PC-3 (cell line): ENCODE data around the gene CTBP2. TPM values are rescaled to one million over a fixed set of nuclear protein-coding genes. Genes with fewer than 3 reads are reported as not detected.

Source experiments
- ATAC-seq: fragments of 200-7000 bp; cut with Tn5 transposase; 2 replicates; pipeline ENCODE4 v1.9.1; 2020; ENCODE audit warnings: mild to moderate bottlenecking, moderate library complexity
- BruUV-seq: library from RNA; stranded (reverse); fragments of 400-500 nt; replicated peaks from 2 replicates; lab custom pipeline; 2021; lab: Mats Ljungman, UMichigan
- CTCF ChIA-PET: fragments of 300-600 bp; sonication (Branson Sonifier 250); formaldehyde crosslinking; loops from one replicate; lab custom pipeline; 2022; ENCODE audit warnings: antibody characterized with exemption; lab: Charles Lee
- POLR2A ChIA-PET: fragments of 300-600 bp; sonication (Branson Sonifier 250); formaldehyde crosslinking; loops from one replicate; lab custom pipeline; 2022; ENCODE audit warnings: antibody characterized with exemption; ENCODE audit not compliant: unreplicated experiment; lab: Charles Lee
- DNase-seq: peaks from one replicate; pipeline ENCODE4 v3.0.0-alpha.2; 2015
- H2AFZ ChIP-seq: fragments of 300-600 bp; sonication (generic); 2 replicates; pipeline ENCODE4 v1.6.0; 2016; ENCODE audit warnings: antibody characterized with exemption, low read length
- H3F3A ChIP-seq: fragments of 300-600 bp; sonication (generic); one replicate; pipeline ENCODE4 v1.6.0; 2017; ENCODE audit warnings: antibody characterized with exemption, low read length, control low read depth, mild to moderate bottlenecking; ENCODE audit not compliant: unreplicated experiment
- H3K27ac ChIP-seq: fragments of 300-600 bp; sonication (generic); 2 replicates; pipeline ENCODE4 v1.5.1; 2016; ENCODE audit warnings: mild to moderate bottlenecking, low read length
- H3K27me3 ChIP-seq: fragments of 300-600 bp; sonication (generic); 2 replicates; pipeline ENCODE4 v1.6.1; 2016; ENCODE audit warnings: low read length, mixed read lengths
- H3K36me3 ChIP-seq: fragments of 300-600 bp; sonication (generic); 2 replicates; pipeline ENCODE4 v1.6.1; 2016; ENCODE audit warnings: low read depth, mixed run types, low read length, mixed read lengths
- H3K4me1 ChIP-seq: fragments of 300-600 bp; sonication (generic); 2 replicates; pipeline ENCODE4 v1.5.1; 2016; ENCODE audit warnings: low read length; ENCODE audit not compliant: insufficient read depth
- H3K4me2 ChIP-seq: fragments of 300-600 bp; sonication (generic); 2 replicates; pipeline ENCODE4 v1.6.0; 2016; ENCODE audit warnings: low read length
- H3K4me3 ChIP-seq: fragments of 300-600 bp; sonication (generic); 2 replicates; pipeline ENCODE4 v1.5.1; 2016; ENCODE audit warnings: mild to moderate bottlenecking, low read length, mixed read lengths
- H3K79me2 ChIP-seq: fragments of 300-600 bp; sonication (generic); 2 replicates; pipeline ENCODE4 v1.6.1; 2017; ENCODE audit warnings: low read length, mixed read lengths
- H3K9ac ChIP-seq: fragments of 300-600 bp; sonication (generic); 2 replicates; pipeline ENCODE4 v1.6.0; 2016; ENCODE audit warnings: mild to moderate bottlenecking, low read length
- H3K9me2 ChIP-seq: fragments of 300-600 bp; sonication (generic); replicated peaks from 2 replicates; pipeline ENCODE4 v1.6.1; 2016; ENCODE audit warnings: mixed run types, low read length, mixed read lengths
- H3K9me3 ChIP-seq: fragments of 300-600 bp; sonication (generic); 2 replicates; pipeline ENCODE4 v1.6.1; 2016; ENCODE audit warnings: low read length, mixed read lengths
- H4K20me1 ChIP-seq: fragments of 300-600 bp; sonication (generic); 2 replicates; pipeline ENCODE4 v1.6.1; 2016; ENCODE audit warnings: low read length, mixed read lengths
- EZH2 ChIP-seq: fragments of 300-600 bp; sonication (generic); IDR thresholded peaks from one replicate; pipeline ENCODE4 v1.6.1; 2017; ENCODE audit warnings: antibody characterized with exemption, mild to moderate bottlenecking, low read length; ENCODE audit not compliant: unreplicated experiment
- EZH2phosphoT487 ChIP-seq: fragments of 300-600 bp; sonication (generic); IDR thresholded peaks from 2 replicates; pipeline ENCODE4 v1.6.1; 2018; ENCODE audit warnings: mild to moderate bottlenecking, antibody characterized with exemption, low read length, borderline replicate concordance
- intact Hi-C: fragments of 100-400 bp; cut with micrococcal nuclease; formaldehyde crosslinking; loops from 2 replicates; pipeline ENCODE4 v1.9.0; 2023
- total RNA-seq: library from RNA; depleted of rRNA; stranded (reverse); fragments of >200 nt; gene quantifications from 2 replicates; pipeline ENCODE4 v1.2.3, GENCODE V29; 2014
- TF ChIP-seq, protein P1 (sequence below): fragments of 300-600 bp; sonication (generic); conservative IDR thresholded peaks from 2 replicates; pipeline ENCODE4 v1.5.1; 2017; ENCODE audit warnings: antibody characterized with exemption, low read depth, mild to moderate bottlenecking, low read length

CTBP2 gene
- total RNA-seq, 1 experiment from 2014 or later = 78.9 TPM

DNA sequence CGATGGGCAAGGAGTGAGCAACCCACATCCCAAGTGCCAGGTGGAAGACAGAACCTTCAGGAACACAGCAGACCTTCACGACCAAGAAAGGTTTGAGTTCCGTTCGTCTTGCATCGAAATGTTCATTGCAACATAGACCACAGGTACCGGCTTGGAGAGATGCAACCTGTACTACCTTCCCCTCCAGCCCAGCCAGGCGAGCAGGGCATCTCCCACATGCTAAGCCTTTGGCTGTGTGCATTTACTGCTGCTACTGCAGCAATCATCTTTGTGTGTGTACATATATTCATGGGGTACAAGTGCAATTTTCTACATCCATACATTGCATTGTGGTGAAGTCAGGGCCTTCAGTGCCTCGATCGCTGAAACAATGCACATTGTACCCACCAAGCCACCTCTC lies 58.8 kb downstream of the CTBP2 start:
- Histone ChIP-seq H3K4me2 (no peak overlapping the region), H3K27ac (no peak overlapping the region), H3K4me1 (no peaks in the 10 kb centered on the region), H3K27me3 (no peaks in the 10 kb centered on the region), H3K79me2 (peaks cover 95% of the 10 kb centered on the region), H3F3A (no peaks in the 10 kb centered on the region), H3K9me3 (no peaks in the 10 kb centered on the region), H3K36me3 (no peaks in the 10 kb centered on the region; the same call in 1 of the 2 replicates), H4K20me1 (peaks cover 16% of the 10 kb centered on the region; the same call in 1 of the 2 replicates), H3K9me2 (no peaks in the 10 kb centered on the region), H3K4me3 (no peak overlapping the region), H2AFZ (no peak overlapping the region), H3K9ac (no peak overlapping the region)
- intact Hi-C loops = no loop called here
- POLR2A ChIA-PET = no interaction called here
- CTCF ChIA-PET = no interaction called here
- ATAC-seq (no peak), DNase-seq (no peak)
- no TSS peak for BruUV-seq
- no peak for TF ChIP-seq EZH2phosphoT487
- TF ChIP-seq, protein P1, sequence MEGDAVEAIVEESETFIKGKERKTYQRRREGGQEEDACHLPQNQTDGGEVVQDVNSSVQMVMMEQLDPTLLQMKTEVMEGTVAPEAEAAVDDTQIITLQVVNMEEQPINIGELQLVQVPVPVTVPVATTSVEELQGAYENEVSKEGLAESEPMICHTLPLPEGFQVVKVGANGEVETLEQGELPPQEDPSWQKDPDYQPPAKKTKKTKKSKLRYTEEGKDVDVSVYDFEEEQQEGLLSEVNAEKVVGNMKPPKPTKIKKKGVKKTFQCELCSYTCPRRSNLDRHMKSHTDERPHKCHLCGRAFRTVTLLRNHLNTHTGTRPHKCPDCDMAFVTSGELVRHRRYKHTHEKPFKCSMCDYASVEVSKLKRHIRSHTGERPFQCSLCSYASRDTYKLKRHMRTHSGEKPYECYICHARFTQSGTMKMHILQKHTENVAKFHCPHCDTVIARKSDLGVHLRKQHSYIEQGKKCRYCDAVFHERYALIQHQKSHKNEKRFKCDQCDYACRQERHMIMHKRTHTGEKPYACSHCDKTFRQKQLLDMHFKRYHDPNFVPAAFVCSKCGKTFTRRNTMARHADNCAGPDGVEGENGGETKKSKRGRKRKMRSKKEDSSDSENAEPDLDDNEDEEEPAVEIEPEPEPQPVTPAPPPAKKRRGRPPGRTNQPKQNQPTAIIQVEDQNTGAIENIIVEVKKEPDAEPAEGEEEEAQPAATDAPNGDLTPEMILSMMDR = no peak

DNA sequence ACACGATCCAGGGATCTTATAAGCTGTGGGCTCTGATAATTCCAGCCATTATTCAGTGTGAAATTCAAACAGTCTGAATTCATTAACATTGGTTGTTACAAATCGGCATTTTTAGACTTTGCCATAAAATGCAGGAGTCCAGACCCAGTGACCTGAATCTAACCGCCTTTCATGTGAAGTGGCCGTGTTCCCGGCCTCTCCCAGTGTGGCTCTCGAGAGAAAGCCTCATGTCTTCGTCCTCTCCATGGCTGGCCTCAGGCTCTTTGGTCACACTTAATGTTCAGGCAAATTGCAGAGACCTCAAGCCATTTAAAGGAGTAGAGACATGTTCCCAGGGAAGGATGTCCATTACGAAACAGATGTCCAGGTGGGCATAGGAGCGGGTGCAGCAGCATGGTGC lies 59.3 kb downstream of the CTBP2 start:
- H3K36me3 ChIP-seq = no peaks in the 10 kb centered on the region
- no peak for TF ChIP-seq EZH2
- no peak for TF ChIP-seq EZH2phosphoT487
- TF ChIP-seq, protein P1 = no peak
- H3K4me3 ChIP-seq = no peak overlapping the region
- H3K9me2 ChIP-seq = no peaks in the 10 kb centered on the region
- no peak overlapping the region for H2AFZ ChIP-seq
- H3F3A ChIP-seq = no peaks in the 10 kb centered on the region
- peaks cover 95% of the 10 kb centered on the region for H3K79me2 ChIP-seq
- no TSS peak for BruUV-seq
- H3K9ac ChIP-seq = no peak overlapping the region
- H3K9me3 ChIP-seq = no peaks in the 10 kb centered on the region
- H3K4me2 ChIP-seq = no peak overlapping the region
- CTCF ChIA-PET = no interaction called here
- no peak for ATAC-seq
- H3K27me3 ChIP-seq = no peaks in the 10 kb centered on the region
- intact Hi-C loops = no loop called here
- no peak overlapping the region for H3K27ac ChIP-seq
- no peaks in the 10 kb centered on the region for H3K4me1 ChIP-seq
- DNase-seq = no peak
- POLR2A ChIA-PET = no interaction called here
- peaks cover 16% of the 10 kb centered on the region; the same call in 1 of the 2 replicates for H4K20me1 ChIP-seq

DNA sequence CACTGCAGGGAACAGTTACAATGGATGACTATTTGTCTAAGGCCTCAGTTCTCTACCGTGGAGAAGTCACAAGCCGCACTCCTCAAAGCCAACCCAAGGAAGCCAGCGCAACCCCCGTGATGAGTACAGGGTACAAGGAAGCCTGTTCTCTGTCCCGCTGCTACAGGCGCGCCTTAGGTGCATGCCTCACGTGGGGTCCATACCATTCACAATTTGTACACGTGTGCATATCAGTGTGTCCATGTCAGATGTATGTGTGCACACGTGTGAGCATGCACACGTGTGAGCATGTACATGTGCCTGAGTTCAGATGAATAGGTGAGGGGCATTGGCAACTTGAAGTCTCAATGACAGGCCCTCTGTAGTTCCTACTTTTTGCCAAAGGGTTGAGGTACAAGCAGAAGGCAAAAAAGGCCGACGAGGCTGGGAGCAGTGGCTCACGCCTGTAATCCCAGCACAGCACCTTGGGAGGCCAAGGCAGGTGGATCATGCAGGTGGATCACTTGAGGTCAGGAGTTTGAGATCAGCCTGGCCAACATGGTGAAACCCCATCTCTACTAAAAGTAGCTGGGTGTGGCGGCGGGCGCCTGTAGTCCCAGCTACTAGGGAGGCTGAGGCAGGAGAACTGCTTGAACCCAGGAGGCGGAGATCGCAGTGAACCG lies 62.8 kb downstream of the CTBP2 start:
- Histone ChIP-seq H3K36me3 (no peaks in the 10 kb centered on the region), H3K4me3 (no peak overlapping the region), H4K20me1 (peaks cover 11% of the 10 kb centered on the region; the same call in 1 of the 2 replicates), H3K4me1 (no peaks in the 10 kb centered on the region), H3K9me2 (no peaks in the 10 kb centered on the region), H2AFZ (no peak overlapping the region), H3F3A (no peaks in the 10 kb centered on the region), H3K79me2 (peaks cover 96% of the 10 kb centered on the region), H3K4me2 (no peak overlapping the region), H3K9me3 (no peaks in the 10 kb centered on the region), H3K27me3 (no peaks in the 10 kb centered on the region), H3K9ac (no peak overlapping the region), H3K27ac (no peak overlapping the region)
- POLR2A ChIA-PET = no interaction called here
- intact Hi-C loops = no loop called here
- BruUV-seq = no TSS peak
- ATAC-seq = no peak
- DNase-seq = no peak
- TF ChIP-seq EZH2phosphoT487 (no peak), EZH2 (no peak)
- TF ChIP-seq, protein P1 = no peak
- CTCF ChIA-PET = no interaction called here
